Smooth muscle cell (in vitro differentiated cells): ENCODE data around the gene JUP. TPM values are rescaled to one million over a fixed set of nuclear protein-coding genes. Genes with fewer than 3 reads are reported as not detected.

Source experiments
- DNase-seq: peaks from one replicate; lab custom pipeline; 2025; ENCODE audit not compliant: unreplicated experiment; lab: John Stamatoyannopoulos, UW
- H2AFZ ChIP-seq: fragments of 200-600 bp; sonication (generic); 2 replicates; pipeline ENCODE4 v1.6.0; 2016; ENCODE audit warnings: antibody characterized with exemption, low read depth, mild to moderate bottlenecking
- H3F3A ChIP-seq: fragments of 200-600 bp; sonication (generic); 2 replicates; pipeline ENCODE4 v1.6.0; 2017; ENCODE audit warnings: antibody characterized with exemption, low read depth
- H3K27ac ChIP-seq: fragments of 200-600 bp; sonication (generic); 2 replicates; pipeline ENCODE4 v1.5.1; 2016; ENCODE audit warnings: low read depth, mild to moderate bottlenecking
- H3K27me3 ChIP-seq: fragments of 200-600 bp; sonication (generic); 2 replicates; pipeline ENCODE4 v1.6.1; 2016; ENCODE audit warnings: low read depth, mild to moderate bottlenecking
- H3K36me3 ChIP-seq: fragments of 200-600 bp; sonication (generic); 2 replicates; pipeline ENCODE4 v1.5.1; 2016; ENCODE audit warnings: low read depth
- H3K4me1 ChIP-seq: fragments of 200-600 bp; sonication (generic); 2 replicates; pipeline ENCODE4 v1.5.1; 2016; ENCODE audit warnings: low read depth
- H3K4me2 ChIP-seq: fragments of 200-600 bp; sonication (generic); 2 replicates; pipeline ENCODE4 v1.6.0; 2016; ENCODE audit warnings: mild to moderate bottlenecking
- H3K4me3 ChIP-seq: fragments of 200-600 bp; sonication (generic); 2 replicates; pipeline ENCODE4 v1.5.1; 2016; ENCODE audit warnings: mild to moderate bottlenecking
- H3K79me2 ChIP-seq: fragments of 200-600 bp; sonication (generic); 2 replicates; pipeline ENCODE4 v1.6.0; 2016; ENCODE audit warnings: low read depth, mild to moderate bottlenecking
- H3K9ac ChIP-seq: fragments of 200-600 bp; sonication (generic); 2 replicates; pipeline ENCODE4 v1.6.0; 2016; ENCODE audit warnings: low read depth
- H3K9me3 ChIP-seq: fragments of 200-600 bp; sonication (generic); replicated peaks from 2 replicates; pipeline ENCODE4 v1.5.1; 2016; ENCODE audit warnings: low read depth
- H4K20me1 ChIP-seq: fragments of 200-600 bp; sonication (generic); 2 replicates; pipeline ENCODE4 v1.6.0; 2016; ENCODE audit warnings: low read depth
- WGBS: methylation state at CpG from one replicate; pipeline ENCODE4 v1.1.7; 2016; ENCODE audit warnings: low lambda C conversion rate; 5-methylcytosine and 5-hydroxymethylcytosine counted together
- polyA plus RNA-seq: library from polyadenylated mRNA; unstranded; fragments of >200 nt; fragmentation: Nextera tagmentation; extraction: Ambion mirVana; gene quantifications from 2 replicates; pipeline ENCODE4 v1.2.1, GENCODE V29; 2016
- total RNA-seq: library from RNA; depleted of rRNA; stranded (reverse); fragments of >200 nt; gene quantifications from 2 replicates; pipeline ENCODE4 v1.2.3, GENCODE V29; 2014
- TF ChIP-seq, protein P1 (sequence below): fragments of 200-600 bp; sonication (generic); IDR thresholded peaks from 2 replicates; pipeline ENCODE4 v1.5.1; 2017; ENCODE audit warnings: borderline replicate concordance, mild to moderate bottlenecking, antibody characterized with exemption; ENCODE audit not compliant: insufficient read depth, poor library complexity, severe bottlenecking

JUP gene
- total and polyA plus RNA-seq, 2 experiments from 2014 or later = 124 to 238 TPM

DNA sequence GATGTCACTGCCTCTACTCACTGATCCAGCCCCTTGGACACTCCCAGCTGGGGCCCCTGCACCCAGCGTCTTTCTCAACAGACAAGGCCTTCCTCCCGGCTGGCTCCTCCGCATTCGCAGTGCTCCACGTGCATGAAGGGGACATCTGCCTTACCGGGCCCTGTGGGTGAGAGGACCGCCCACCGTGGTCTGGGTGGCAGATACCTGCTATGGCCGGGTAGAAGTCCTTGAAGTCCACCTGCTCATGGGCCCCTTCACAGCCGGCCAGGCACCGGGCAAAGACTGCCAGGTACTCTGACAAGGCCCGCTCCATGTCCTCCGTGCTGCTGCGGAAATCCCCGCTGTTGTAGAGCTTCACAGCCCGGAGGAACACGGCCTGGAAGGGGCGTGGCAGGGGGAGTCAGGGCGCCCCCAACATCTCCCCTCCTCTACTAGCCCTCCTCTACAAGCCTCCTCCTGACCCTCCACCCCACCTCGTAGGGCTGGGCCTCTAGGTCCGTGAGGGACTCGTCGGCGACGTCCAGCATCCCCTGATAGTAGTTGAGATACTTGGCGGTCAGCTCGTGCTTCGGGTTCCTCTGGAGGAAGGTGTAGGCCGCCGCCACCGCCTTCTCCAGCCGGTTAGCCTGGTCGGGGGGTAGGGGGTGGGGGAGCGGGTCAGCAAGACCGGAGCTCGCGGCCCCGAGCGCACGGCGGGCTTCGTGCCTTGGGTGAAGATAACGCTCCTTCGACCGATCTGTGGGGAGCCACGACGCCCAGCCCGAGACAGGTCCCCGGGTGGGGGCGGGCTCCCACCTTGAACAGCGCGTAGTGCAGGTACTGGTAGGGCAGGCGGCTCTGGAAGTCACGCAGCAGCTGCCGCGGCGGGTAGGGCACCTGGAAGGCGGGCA, 24.4 kb upstream of the JUP start:
- H3K4me3 ChIP-seq = peak overlapping the region; percentile 88
- H3K27ac ChIP-seq = peak overlapping the region; percentile 92
- 18% methylated on average over 58 of the region's 58 CpGs for WGBS
- no peaks in the 10 kb centered on the region for H3K9me3 ChIP-seq
- peak overlapping the region; percentile 96 for H3K4me2 ChIP-seq
- H3K27me3 ChIP-seq = no peaks in the 10 kb centered on the region
- peaks cover 60% of the 10 kb centered on the region for H3K79me2 ChIP-seq
- H3K9ac ChIP-seq = peak overlapping the region; percentile 51
- H3F3A ChIP-seq = peaks cover 8% of the 10 kb centered on the region
- H4K20me1 ChIP-seq = peaks cover 65% of the 10 kb centered on the region
- no peaks in the 10 kb centered on the region for H3K36me3 ChIP-seq
- H2AFZ ChIP-seq = peak overlapping the region; percentile 80
- peaks cover 36% of the 10 kb centered on the region for H3K4me1 ChIP-seq
- DNase-seq = no peak
- TF ChIP-seq, protein P1, sequence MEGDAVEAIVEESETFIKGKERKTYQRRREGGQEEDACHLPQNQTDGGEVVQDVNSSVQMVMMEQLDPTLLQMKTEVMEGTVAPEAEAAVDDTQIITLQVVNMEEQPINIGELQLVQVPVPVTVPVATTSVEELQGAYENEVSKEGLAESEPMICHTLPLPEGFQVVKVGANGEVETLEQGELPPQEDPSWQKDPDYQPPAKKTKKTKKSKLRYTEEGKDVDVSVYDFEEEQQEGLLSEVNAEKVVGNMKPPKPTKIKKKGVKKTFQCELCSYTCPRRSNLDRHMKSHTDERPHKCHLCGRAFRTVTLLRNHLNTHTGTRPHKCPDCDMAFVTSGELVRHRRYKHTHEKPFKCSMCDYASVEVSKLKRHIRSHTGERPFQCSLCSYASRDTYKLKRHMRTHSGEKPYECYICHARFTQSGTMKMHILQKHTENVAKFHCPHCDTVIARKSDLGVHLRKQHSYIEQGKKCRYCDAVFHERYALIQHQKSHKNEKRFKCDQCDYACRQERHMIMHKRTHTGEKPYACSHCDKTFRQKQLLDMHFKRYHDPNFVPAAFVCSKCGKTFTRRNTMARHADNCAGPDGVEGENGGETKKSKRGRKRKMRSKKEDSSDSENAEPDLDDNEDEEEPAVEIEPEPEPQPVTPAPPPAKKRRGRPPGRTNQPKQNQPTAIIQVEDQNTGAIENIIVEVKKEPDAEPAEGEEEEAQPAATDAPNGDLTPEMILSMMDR = no peak

DNA sequence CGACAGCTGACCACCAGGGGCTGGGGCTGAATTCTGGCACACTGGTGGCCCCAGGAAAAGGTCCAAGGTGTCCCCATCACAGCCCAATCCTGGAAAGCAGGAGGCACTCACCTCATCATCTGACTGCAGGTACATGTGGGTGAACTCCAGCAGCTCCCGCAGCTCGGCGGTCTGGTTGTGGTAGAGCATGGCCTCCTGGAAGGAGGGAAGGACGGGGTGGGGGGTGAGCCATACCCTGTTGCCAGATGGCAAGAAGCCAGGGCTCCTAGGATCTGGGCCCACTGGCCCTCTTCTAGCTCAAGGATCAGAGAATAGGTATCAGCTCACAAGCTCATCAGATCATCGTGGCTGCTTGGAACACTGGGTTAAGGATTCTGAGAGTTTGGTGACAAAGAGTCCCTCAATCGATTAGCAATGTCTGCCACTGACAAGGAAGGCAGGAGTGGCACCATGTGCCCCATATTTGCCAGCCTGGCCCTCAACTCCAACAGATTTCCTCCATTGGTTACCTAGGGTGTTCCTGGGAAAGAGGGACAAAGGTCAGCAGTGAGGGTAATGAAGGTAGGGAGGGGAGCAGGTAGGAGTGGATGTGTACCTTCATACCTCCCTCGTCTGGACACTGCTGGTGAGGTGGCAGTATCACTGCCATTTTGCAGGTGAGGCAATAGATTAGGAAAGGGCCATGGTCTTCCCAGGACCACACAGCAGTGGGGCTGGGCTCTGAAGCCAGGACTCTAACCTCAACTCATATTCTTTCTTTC, 20.4 kb upstream of the JUP start:
- H3K4me1 ChIP-seq = peaks cover 18% of the 10 kb centered on the region
- H4K20me1 ChIP-seq = peaks cover 58% of the 10 kb centered on the region
- peaks cover 19% of the 10 kb centered on the region for H3F3A ChIP-seq
- H3K4me3 ChIP-seq = no peak overlapping the region
- no peak overlapping the region for H3K4me2 ChIP-seq
- no peaks in the 10 kb centered on the region for H3K9me3 ChIP-seq
- H3K9ac ChIP-seq = no peak overlapping the region
- DNase-seq = no peak
- H3K36me3 ChIP-seq = no peaks in the 10 kb centered on the region
- no peak overlapping the region for H3K27ac ChIP-seq
- TF ChIP-seq, protein P1 = no peak
- WGBS = 95% methylated on average over 8 of the region's 8 CpGs
- no peak overlapping the region for H2AFZ ChIP-seq
- no peaks in the 10 kb centered on the region for H3K27me3 ChIP-seq
- peaks cover 29% of the 10 kb centered on the region for H3K79me2 ChIP-seq

DNA sequence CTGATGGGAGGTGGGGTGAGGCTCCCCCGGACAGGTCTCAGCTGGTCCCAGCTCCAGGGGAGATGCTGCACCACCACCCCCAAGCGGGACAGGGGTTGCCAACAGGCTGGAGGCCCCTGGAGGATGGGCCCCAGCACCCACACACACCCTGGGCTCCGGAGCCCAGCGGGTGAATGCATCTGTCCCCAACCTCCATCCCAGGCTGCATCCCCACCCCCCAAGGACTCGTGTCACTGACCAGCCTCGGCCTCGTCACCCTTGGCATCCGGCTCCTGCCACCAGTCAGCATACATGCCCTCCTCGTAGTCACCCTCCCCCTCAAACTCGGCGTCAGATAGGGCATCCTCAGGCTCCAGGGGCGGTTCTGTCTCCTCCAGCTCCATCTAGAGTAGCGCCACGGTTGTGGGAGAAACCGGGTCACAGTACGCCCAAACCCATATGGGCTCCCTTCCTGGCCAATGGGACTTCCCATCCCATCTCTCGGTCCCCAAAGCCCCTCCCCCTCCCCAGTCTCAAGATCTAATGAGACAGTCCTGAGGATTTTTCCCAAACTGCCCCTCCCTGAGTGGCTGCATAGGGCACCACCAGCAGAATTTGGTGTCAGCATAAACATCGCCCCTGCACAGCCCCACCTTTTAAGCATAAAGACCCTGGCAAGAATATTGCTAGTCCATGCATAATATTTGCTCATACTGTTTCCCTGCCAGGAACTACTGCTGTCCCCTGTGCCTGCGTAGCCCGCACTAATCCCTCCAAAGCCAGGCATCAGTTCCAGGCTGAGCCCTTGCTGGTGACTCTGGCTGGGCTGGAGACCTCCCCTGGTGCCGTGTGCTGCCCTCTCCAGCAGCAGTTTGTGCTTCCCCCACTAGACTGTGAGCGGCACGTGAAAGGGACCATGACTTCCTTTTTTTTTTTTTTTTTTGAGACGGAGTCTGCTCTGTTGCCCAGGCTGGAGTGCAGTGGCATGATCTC, 16.8 kb upstream of the JUP start:
- DNase-seq = no peak
- WGBS = 72% methylated on average over 23 of the region's 24 CpGs
- H3K9ac ChIP-seq = no peak overlapping the region
- TF ChIP-seq, protein P1 = no peak
- no peaks in the 10 kb centered on the region for H3K36me3 ChIP-seq
- no peak overlapping the region for H3K4me2 ChIP-seq
- peaks cover 3% of the 10 kb centered on the region for H3K79me2 ChIP-seq
- H3K27ac ChIP-seq = no peak overlapping the region
- H3K27me3 ChIP-seq = no peaks in the 10 kb centered on the region
- no peak overlapping the region for H2AFZ ChIP-seq
- peaks cover 35% of the 10 kb centered on the region for H4K20me1 ChIP-seq
- H3K4me3 ChIP-seq = no peak overlapping the region
- H3K9me3 ChIP-seq = no peaks in the 10 kb centered on the region
- peaks cover 10% of the 10 kb centered on the region for H3K4me1 ChIP-seq
- peaks cover 19% of the 10 kb centered on the region for H3F3A ChIP-seq
